Neural cell (in vitro differentiated cells): ENCODE results near the gene CSTF1. TPM values are rescaled to one million over a fixed set of nuclear protein-coding genes. Genes with fewer than 3 reads are reported as not detected.

Source experiments
- H2AFZ ChIP-seq: fragments of 200-600, 300-800 bp; sonication (generic), shearing (Covaris generic); 2 replicates; pipeline ENCODE4 v1.6.0; 2014; ENCODE audit warnings: low read depth, mild to moderate bottlenecking, antibody characterized with exemption, low read length, moderate library complexity
- H3F3A ChIP-seq: fragments of 200-600 bp; shearing (Covaris generic); 2 replicates; pipeline ENCODE4 v1.6.1; 2016; ENCODE audit warnings: mild to moderate bottlenecking, moderate library complexity, mixed read lengths, antibody characterized with exemption, low read length; ENCODE audit not compliant: insufficient read depth, poor library complexity, severe bottlenecking
- H3K27ac ChIP-seq: fragments of 200-600, 300-800 bp; sonication (generic), shearing (Covaris generic); 2 replicates; pipeline ENCODE4 v1.5.1; 2014; ENCODE audit warnings: mild to moderate bottlenecking, low read length, moderate library complexity
- H3K27me3 ChIP-seq: fragments of 300-800, 200-600 bp; sonication (generic), shearing (Covaris generic); 2 replicates; pipeline ENCODE4 v1.6.0; 2014; ENCODE audit warnings: mild to moderate bottlenecking, low read depth, low read length, moderate library complexity; ENCODE audit not compliant: insufficient read depth
- H3K36me3 ChIP-seq: fragments of 300-800, 200-600 bp; sonication (generic), shearing (Covaris generic); 2 replicates; pipeline ENCODE4 v1.5.1; 2014; ENCODE audit warnings: mild to moderate bottlenecking, antibody characterized with exemption, low read length, moderate library complexity; ENCODE audit not compliant: insufficient read depth
- H3K4me2 ChIP-seq: fragments of 300-800, 200-600 bp; sonication (generic), shearing (Covaris generic); 2 replicates; pipeline ENCODE4 v1.6.0; 2014; ENCODE audit warnings: mild to moderate bottlenecking, low read length
- H3K4me3 ChIP-seq: fragments of 300-800, 200-600 bp; sonication (generic), shearing (Covaris generic); 2 replicates; pipeline ENCODE4 v1.5.1; 2014; ENCODE audit warnings: mild to moderate bottlenecking, low read length, moderate library complexity
- H3K79me2 ChIP-seq: fragments of 200-600 bp; shearing (Covaris generic); replicated peaks from 2 replicates; pipeline ENCODE4 v1.6.0; 2014; ENCODE audit warnings: mild to moderate bottlenecking, low read length, moderate library complexity; ENCODE audit not compliant: insufficient read depth
- H3K9ac ChIP-seq: fragments of 300-800, 200-600 bp; sonication (generic), shearing (Covaris generic); 2 replicates; pipeline ENCODE4 v1.6.1; 2016; ENCODE audit warnings: mild to moderate bottlenecking, low read length, mixed read lengths
- H3K9me2 ChIP-seq: fragments of 200-600 bp; shearing (Covaris generic); 2 replicates; pipeline ENCODE4 v1.6.1; 2016; ENCODE audit warnings: mild to moderate bottlenecking, low read length, mixed read lengths; ENCODE audit not compliant: insufficient read depth
- H3K9me3 ChIP-seq: fragments of 200-600, 300-800 bp; sonication (generic), shearing (Covaris generic); 2 replicates; pipeline ENCODE4 v1.6.1; 2016; ENCODE audit warnings: mild to moderate bottlenecking, mixed run types, low read length, moderate library complexity, mixed read lengths
- H4K20me1 ChIP-seq: fragments of 200-600 bp; shearing (Covaris generic); 2 replicates; pipeline ENCODE4 v1.6.1; 2016; ENCODE audit warnings: mild to moderate bottlenecking, mixed run types; ENCODE audit not compliant: insufficient read depth
- CTCF ChIP-seq: fragments of 450-650 bp; IDR thresholded peaks from 2 replicates; pipeline ENCODE4 v1.5.1; 2014; ENCODE audit warnings: antibody characterized with exemption, mild to moderate bottlenecking, moderate library complexity; ENCODE audit not compliant: poor library complexity, severe bottlenecking
- EP300 ChIP-seq: fragments of 450-650 bp; conservative IDR thresholded peaks from 2 replicates; pipeline ENCODE4 v1.6.1; 2014; ENCODE audit warnings: antibody characterized with exemption, mild to moderate bottlenecking, moderate library complexity; ENCODE audit not compliant: poor library complexity, severe bottlenecking
- MXI1 ChIP-seq: fragments of 450-650 bp; conservative IDR thresholded peaks from 2 replicates; pipeline ENCODE4 v1.6.1; 2014; ENCODE audit warnings: antibody characterized with exemption, mild to moderate bottlenecking; ENCODE audit not compliant: poor library complexity, severe bottlenecking
- POLR2AphosphoS5 ChIP-seq: IDR thresholded peaks from 2 replicates; pipeline ENCODE4 v1.6.1; 2012
- RAD21 ChIP-seq: fragments of 450-650 bp; conservative IDR thresholded peaks from 2 replicates; pipeline ENCODE4 v1.6.1; 2014; ENCODE audit warnings: antibody characterized with exemption, mild to moderate bottlenecking, moderate library complexity
- TAF1 ChIP-seq: IDR thresholded peaks from 2 replicates; pipeline ENCODE4 v1.6.1; 2012; ENCODE audit warnings: low read depth
- polyA plus RNA-seq: library from polyadenylated mRNA; depleted of rRNA; stranded (reverse); fragments of >200 nt; gene quantifications from 2 replicates; pipeline ENCODE4 v1.2.3, GENCODE V29; 2014
- TF ChIP-seq, protein P1 (sequence below): IDR thresholded peaks from 2 replicates; pipeline ENCODE4 v1.6.1; 2012; ENCODE audit warnings: borderline replicate concordance

Gene CSTF1
- polyA plus RNA-seq, 1 donor from 2014 or later: 24.0 TPM

GRCh38 chr20:56360908-56361205 lies 31.6 kb upstream of the CSTF1 start:
- Histone ChIP-seq H3K9me3 (no peaks in the 10 kb centered on the region), H3K79me2 (no peaks in the 10 kb centered on the region), H3K9me2 (no peaks in the 10 kb centered on the region), H3F3A (no peaks in the 10 kb centered on the region), H3K27ac (no peak overlapping the region), H4K20me1 (no peaks in the 10 kb centered on the region), H3K9ac (no peak overlapping the region), H2AFZ (no peak overlapping the region), H3K4me3 (no peak overlapping the region), H3K36me3 (no peaks in the 10 kb centered on the region), H3K4me2 (no peak overlapping the region), H3K27me3 (no peaks in the 10 kb centered on the region)
- no peak for TF ChIP-seq TAF1
- no peak for TF ChIP-seq CTCF
- no peak for TF ChIP-seq POLR2AphosphoS5
- no peak for TF ChIP-seq EP300
- TF ChIP-seq, protein P1, sequence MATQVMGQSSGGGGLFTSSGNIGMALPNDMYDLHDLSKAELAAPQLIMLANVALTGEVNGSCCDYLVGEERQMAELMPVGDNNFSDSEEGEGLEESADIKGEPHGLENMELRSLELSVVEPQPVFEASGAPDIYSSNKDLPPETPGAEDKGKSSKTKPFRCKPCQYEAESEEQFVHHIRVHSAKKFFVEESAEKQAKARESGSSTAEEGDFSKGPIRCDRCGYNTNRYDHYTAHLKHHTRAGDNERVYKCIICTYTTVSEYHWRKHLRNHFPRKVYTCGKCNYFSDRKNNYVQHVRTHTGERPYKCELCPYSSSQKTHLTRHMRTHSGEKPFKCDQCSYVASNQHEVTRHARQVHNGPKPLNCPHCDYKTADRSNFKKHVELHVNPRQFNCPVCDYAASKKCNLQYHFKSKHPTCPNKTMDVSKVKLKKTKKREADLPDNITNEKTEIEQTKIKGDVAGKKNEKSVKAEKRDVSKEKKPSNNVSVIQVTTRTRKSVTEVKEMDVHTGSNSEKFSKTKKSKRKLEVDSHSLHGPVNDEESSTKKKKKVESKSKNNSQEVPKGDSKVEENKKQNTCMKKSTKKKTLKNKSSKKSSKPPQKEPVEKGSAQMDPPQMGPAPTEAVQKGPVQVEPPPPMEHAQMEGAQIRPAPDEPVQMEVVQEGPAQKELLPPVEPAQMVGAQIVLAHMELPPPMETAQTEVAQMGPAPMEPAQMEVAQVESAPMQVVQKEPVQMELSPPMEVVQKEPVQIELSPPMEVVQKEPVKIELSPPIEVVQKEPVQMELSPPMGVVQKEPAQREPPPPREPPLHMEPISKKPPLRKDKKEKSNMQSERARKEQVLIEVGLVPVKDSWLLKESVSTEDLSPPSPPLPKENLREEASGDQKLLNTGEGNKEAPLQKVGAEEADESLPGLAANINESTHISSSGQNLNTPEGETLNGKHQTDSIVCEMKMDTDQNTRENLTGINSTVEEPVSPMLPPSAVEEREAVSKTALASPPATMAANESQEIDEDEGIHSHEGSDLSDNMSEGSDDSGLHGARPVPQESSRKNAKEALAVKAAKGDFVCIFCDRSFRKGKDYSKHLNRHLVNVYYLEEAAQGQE: no peak
- no peak for TF ChIP-seq RAD21
- TF ChIP-seq MXI1: no peak

DNA sequence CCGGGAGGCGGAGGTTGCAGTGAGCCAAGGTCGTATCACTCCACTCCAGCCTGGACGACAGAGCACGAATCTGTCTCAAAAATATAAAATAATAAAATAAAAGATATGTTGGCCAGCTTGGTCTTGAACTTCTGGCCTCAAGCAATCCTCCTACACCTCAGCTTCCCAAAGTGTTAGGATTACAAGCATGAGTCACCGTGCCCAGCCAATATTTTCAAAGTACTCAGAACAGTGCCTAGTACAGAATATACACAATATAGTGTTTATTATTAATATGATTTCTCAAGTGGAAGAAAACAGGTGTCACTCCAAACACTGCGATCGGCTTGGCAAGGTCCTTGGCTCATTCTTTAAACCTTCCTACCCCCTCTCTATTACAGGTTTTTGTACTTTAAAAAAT lies 30.5 kb upstream of the CSTF1 start:
- Histone ChIP-seq H3K27ac (no peak overlapping the region), H4K20me1 (no peaks in the 10 kb centered on the region), H3K9ac (no peak overlapping the region), H3K79me2 (no peaks in the 10 kb centered on the region), H3K9me3 (no peaks in the 10 kb centered on the region), H3K4me3 (no peak overlapping the region), H2AFZ (no peak overlapping the region), H3F3A (no peaks in the 10 kb centered on the region), H3K4me2 (no peak overlapping the region), H3K9me2 (no peaks in the 10 kb centered on the region), H3K36me3 (no peaks in the 10 kb centered on the region), H3K27me3 (no peaks in the 10 kb centered on the region)
- TF ChIP-seq, protein P1: no peak
